Astrocyte (in vitro differentiated cells and primary cell): ENCODE measurements around the gene IL12RB1. TPM values are rescaled to one million over a fixed set of nuclear protein-coding genes. Genes with fewer than 3 reads are reported as not detected.

ENCODE experiments used
- DNase-seq: peaks from one replicate; pipeline ENCODE4 v3.0.0-alpha.2; 2010; ENCODE audit warnings: low read depth
- FAIRE-seq: peaks from 2 replicates; lab custom pipeline; 2011; peaks lifted over from hg19 to GRCh38; lab: Jason Lieb, UNC
- H2AFZ ChIP-seq: 2 replicates; pipeline ENCODE4 v1.6.0; 2012; ENCODE audit warnings: low read depth, low read length, inconsistent platforms
- H3K27ac ChIP-seq: 2 replicates; pipeline ENCODE4 v1.5.1; 2011; ENCODE audit warnings: low read depth, low read length, inconsistent platforms
- H3K27me3 ChIP-seq: 2 replicates; pipeline ENCODE4 v1.6.0; 2011; ENCODE audit warnings: low read length, inconsistent platforms; ENCODE audit not compliant: insufficient read depth
- H3K36me3 ChIP-seq: 2 replicates; pipeline ENCODE4 v1.5.1; 2011; ENCODE audit warnings: low read length, inconsistent platforms; ENCODE audit not compliant: insufficient read depth
- H3K4me1 ChIP-seq: 2 replicates; pipeline ENCODE4 v1.5.1; 2011; ENCODE audit warnings: low read length, inconsistent platforms; ENCODE audit not compliant: insufficient read depth
- H3K4me2 ChIP-seq: 2 replicates; pipeline ENCODE4 v1.6.0; 2012; ENCODE audit warnings: low read length, inconsistent platforms
- H3K4me3 ChIP-seq: 2 replicates; pipeline ENCODE4 v1.5.1; 2011; ENCODE audit warnings: low read depth, mild to moderate bottlenecking, low read length, inconsistent platforms; ENCODE audit not compliant: insufficient read depth
- H3K79me2 ChIP-seq: 2 replicates; pipeline ENCODE4 v1.6.0; 2012; ENCODE audit warnings: mild to moderate bottlenecking, low read length, inconsistent platforms; ENCODE audit not compliant: insufficient read depth
- H3K9ac ChIP-seq: 2 replicates; pipeline ENCODE4 v1.6.0; 2012; ENCODE audit warnings: mild to moderate bottlenecking, low read length, inconsistent platforms
- H3K9me3 ChIP-seq: 2 replicates; pipeline ENCODE4 v1.5.1; 2012; ENCODE audit warnings: low read depth, mild to moderate bottlenecking, low read length, inconsistent platforms; ENCODE audit not compliant: insufficient read depth
- H4K20me1 ChIP-seq: 2 replicates; pipeline ENCODE4 v1.6.0; 2012; ENCODE audit warnings: low read length, inconsistent platforms; ENCODE audit not compliant: insufficient read depth
- H3K27ac Mint-ChIP-seq: one replicate; pipeline ENCODE4 v1.8.0; 2021; ENCODE audit warnings: mild to moderate bottlenecking, mixed read lengths; ENCODE audit not compliant: unreplicated experiment
- H3K27me3 Mint-ChIP-seq: one replicate; pipeline ENCODE4 v1.8.0; 2021; ENCODE audit warnings: low read depth, mixed read lengths; ENCODE audit not compliant: unreplicated experiment
- H3K36me3 Mint-ChIP-seq: one replicate; pipeline ENCODE4 v1.8.0; 2021; ENCODE audit warnings: low read depth, mixed read lengths; ENCODE audit not compliant: unreplicated experiment
- H3K4me1 Mint-ChIP-seq: one replicate; pipeline ENCODE4 v1.8.0; 2021; ENCODE audit warnings: low read depth, mixed read lengths; ENCODE audit not compliant: unreplicated experiment
- H3K4me3 Mint-ChIP-seq: one replicate; pipeline ENCODE4 v1.8.0; 2021; ENCODE audit warnings: mild to moderate bottlenecking, moderate library complexity, mixed read lengths; ENCODE audit not compliant: unreplicated experiment
- H3K9me3 Mint-ChIP-seq: one replicate; pipeline ENCODE4 v1.8.0; 2021; ENCODE audit warnings: mild to moderate bottlenecking, mixed read lengths; ENCODE audit not compliant: unreplicated experiment
- EZH2 ChIP-seq: IDR thresholded peaks from 2 replicates; pipeline ENCODE4 v1.6.1; 2012; ENCODE audit warnings: mild to moderate bottlenecking, low read length, inconsistent platforms; ENCODE audit not compliant: insufficient read depth
- total RNA-seq: library from RNA; stranded (reverse); gene quantifications from 2 replicates; pipeline ENCODE4 v1.2.1, GENCODE V29; 2021
- TF ChIP-seq, protein P1 (sequence below): IDR thresholded peaks from 2 replicates; pipeline ENCODE4 v1.5.1; 2011; ENCODE audit warnings: low read depth, mild to moderate bottlenecking, inconsistent platforms, low read length, moderate library complexity; ENCODE audit not compliant: insufficient read depth

The IL12RB1 gene
- total RNA-seq, 1 donor from 2014 or later: 0.07 TPM

DNA sequence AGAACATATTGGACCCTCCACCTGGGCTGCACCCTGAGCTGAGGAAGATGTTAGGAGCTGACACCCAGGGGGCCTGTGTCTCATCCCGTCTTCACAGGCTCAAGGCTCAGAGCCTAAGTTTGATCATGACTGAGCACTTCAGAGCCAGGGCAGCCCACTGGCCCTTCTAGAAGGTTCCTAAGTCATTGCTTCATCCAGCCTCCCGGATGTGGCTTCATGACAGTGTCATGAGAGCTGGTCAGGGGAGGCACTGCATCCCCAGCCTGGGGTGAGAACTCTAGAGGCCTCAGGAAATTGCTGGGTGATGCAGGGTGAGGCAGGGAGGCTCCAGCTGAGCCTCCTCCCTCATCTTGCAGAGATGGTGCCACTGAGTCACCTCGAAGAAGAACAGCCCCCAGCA lies 41.3 kb upstream of the IL12RB1 start:
- H3K79me2 ChIP-seq: no peaks in the 10 kb centered on the region
- H3K9me3 ChIP-seq: no peaks in the 10 kb centered on the region
- H3K4me2 ChIP-seq: no peak overlapping the region
- no peak overlapping the region for H3K27ac ChIP-seq
- H3K27ac Mint-ChIP-seq: no peak overlapping the region
- H3K4me1 Mint-ChIP-seq: no peaks in the 10 kb centered on the region
- no peaks in the 10 kb centered on the region for H3K36me3 ChIP-seq
- peaks cover 22% of the 10 kb centered on the region for H3K36me3 Mint-ChIP-seq
- H3K27me3 ChIP-seq: no peaks in the 10 kb centered on the region
- no peak for DNase-seq
- peaks cover 5% of the 10 kb centered on the region for H3K9me3 Mint-ChIP-seq
- TF ChIP-seq, protein P1, sequence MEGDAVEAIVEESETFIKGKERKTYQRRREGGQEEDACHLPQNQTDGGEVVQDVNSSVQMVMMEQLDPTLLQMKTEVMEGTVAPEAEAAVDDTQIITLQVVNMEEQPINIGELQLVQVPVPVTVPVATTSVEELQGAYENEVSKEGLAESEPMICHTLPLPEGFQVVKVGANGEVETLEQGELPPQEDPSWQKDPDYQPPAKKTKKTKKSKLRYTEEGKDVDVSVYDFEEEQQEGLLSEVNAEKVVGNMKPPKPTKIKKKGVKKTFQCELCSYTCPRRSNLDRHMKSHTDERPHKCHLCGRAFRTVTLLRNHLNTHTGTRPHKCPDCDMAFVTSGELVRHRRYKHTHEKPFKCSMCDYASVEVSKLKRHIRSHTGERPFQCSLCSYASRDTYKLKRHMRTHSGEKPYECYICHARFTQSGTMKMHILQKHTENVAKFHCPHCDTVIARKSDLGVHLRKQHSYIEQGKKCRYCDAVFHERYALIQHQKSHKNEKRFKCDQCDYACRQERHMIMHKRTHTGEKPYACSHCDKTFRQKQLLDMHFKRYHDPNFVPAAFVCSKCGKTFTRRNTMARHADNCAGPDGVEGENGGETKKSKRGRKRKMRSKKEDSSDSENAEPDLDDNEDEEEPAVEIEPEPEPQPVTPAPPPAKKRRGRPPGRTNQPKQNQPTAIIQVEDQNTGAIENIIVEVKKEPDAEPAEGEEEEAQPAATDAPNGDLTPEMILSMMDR: no peak
- no peak for TF ChIP-seq EZH2
- no peaks in the 10 kb centered on the region for H3K4me1 ChIP-seq
- no peak overlapping the region for H3K4me3 ChIP-seq
- no peak overlapping the region for H3K9ac ChIP-seq
- no peaks in the 10 kb centered on the region for H4K20me1 ChIP-seq
- H3K4me3 Mint-ChIP-seq: no peak overlapping the region
- FAIRE-seq: no peak
- no peaks in the 10 kb centered on the region for H3K27me3 Mint-ChIP-seq
- no peak overlapping the region for H2AFZ ChIP-seq

DNA sequence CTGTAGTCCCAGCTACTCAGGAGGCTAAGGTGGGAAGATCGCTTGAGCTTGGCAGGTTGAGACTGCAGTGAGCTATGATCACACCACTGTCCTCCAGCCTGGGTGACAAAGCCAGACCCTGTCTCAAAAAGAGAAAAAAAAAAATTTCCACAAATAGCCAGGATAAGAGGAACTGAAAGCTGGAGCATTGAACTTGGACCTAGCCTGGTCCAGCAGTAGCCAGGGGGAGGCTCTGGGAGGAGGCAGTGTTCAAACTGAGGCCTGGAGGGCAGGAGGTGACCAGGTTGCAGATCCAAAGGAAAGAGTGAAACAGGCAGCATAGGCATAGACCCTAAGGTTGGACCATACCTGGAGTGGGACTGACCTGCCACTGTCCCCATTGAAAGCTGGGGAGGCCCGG lies 39.4 kb upstream of the IL12RB1 start:
- no peak for TF ChIP-seq EZH2
- TF ChIP-seq, protein P1: no peak
- H3K4me2 ChIP-seq: no peak overlapping the region
- no peaks in the 10 kb centered on the region for H3K36me3 ChIP-seq
- H3K4me1 ChIP-seq: no peaks in the 10 kb centered on the region
- FAIRE-seq: no peak
- H3K27ac ChIP-seq: no peak overlapping the region
- H2AFZ ChIP-seq: no peak overlapping the region
- Mint-ChIP-seq H3K27ac (no peak overlapping the region), H3K4me1 (no peaks in the 10 kb centered on the region), H3K4me3 (no peak overlapping the region), H3K9me3 (peaks cover 5% of the 10 kb centered on the region), H3K27me3 (no peaks in the 10 kb centered on the region), H3K36me3 (peaks cover 16% of the 10 kb centered on the region)
- no peaks in the 10 kb centered on the region for H3K9me3 ChIP-seq
- no peak overlapping the region for H3K4me3 ChIP-seq
- no peaks in the 10 kb centered on the region for H3K27me3 ChIP-seq
- no peak overlapping the region for H3K9ac ChIP-seq
- no peaks in the 10 kb centered on the region for H3K79me2 ChIP-seq
- no peak for DNase-seq
- H4K20me1 ChIP-seq: no peaks in the 10 kb centered on the region

DNA sequence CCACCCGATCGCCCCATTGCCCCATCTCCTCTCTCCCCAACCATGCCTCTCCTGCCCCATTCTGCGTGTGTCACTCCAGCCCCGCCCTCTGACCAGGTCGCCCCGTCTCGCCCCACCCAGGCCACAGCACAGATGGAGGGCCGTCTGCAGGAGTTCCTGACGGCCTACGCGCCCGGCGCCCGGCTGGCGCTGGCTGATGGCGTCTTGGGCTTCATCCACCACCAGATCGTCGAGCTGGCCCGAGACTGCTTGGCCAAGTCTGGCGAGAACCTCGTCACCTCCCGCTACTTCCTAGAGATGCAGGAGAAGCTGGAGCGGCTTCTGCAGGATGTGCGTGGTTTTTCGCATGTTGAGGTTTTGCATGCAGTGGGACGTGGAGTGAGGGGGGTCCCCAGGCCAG lies 37.1 kb upstream of the IL12RB1 start:
- Histone ChIP-seq H3K79me2 (peaks cover 4% of the 10 kb centered on the region), H3K36me3 (no peaks in the 10 kb centered on the region), H3K9me3 (no peaks in the 10 kb centered on the region), H3K4me3 (no peak overlapping the region), H2AFZ (no peak overlapping the region), H3K27me3 (no peaks in the 10 kb centered on the region), H4K20me1 (peaks cover 8% of the 10 kb centered on the region), H3K9ac (no peak overlapping the region), H3K27ac (no peak overlapping the region), H3K4me2 (no peak overlapping the region), H3K4me1 (peaks cover under 1% of the 10 kb centered on the region)
- Mint-ChIP-seq H3K27me3 (peaks cover 3% of the 10 kb centered on the region), H3K4me3 (no peak overlapping the region), H3K36me3 (peaks cover 19% of the 10 kb centered on the region), H3K4me1 (no peaks in the 10 kb centered on the region), H3K9me3 (no peaks in the 10 kb centered on the region), H3K27ac (no peak overlapping the region)
- DNase-seq: no peak
- FAIRE-seq: no peak
- TF ChIP-seq EZH2: no peak
- TF ChIP-seq, protein P1: no peak
